NB4 (cell line): ENCODE results near the gene SLIT1.

Experiments
- CTCF ChIP-seq: IDR thresholded peaks from one replicate; pipeline ENCODE4 v1.5.1; 2012; ENCODE audit warnings: low read depth, low read length
- MAX ChIP-seq: IDR thresholded peaks from 2 replicates; pipeline ENCODE4 v1.6.1; 2011; ENCODE audit warnings: low read depth, low read length

DNA sequence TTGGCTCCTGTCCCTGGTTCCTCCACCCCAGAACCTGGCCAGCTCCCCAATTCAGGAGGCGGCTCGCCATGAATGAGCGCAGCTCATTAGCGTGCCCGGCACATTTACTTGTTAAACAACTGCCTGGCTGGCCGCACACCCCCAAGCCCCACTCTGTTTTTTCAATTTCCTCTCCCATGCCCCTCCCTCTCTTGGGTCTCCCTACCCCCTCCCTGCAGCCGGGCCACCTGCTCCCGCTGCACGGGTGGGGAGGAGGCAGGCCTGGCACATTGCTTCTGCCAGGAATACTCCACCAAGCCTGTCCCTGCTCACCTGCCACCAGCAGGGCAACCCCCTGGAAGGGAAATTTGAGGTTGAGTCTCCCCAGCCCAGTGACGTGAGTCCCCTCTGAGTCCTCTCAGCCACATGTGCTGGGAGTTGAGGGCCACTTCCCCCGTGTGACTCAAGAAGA, 2.5 kb upstream of the SLIT1 start:
- TF ChIP-seq CTCF, result no peak
- TF ChIP-seq MAX, result peak; percentile 47; the same call in 1 of the 2 replicates
